Adrenal gland (tissue), 12 donors: ENCODE measurements around the gene NOSIP. TPM values are rescaled to one million over a fixed set of nuclear protein-coding genes. Genes with fewer than 3 reads are reported as not detected.

Experiments
- DNase-seq, 7 donors: peaks; one replicate each; pipeline ENCODE4 v3.0.0-alpha.2; 2019 to 2020
- H3K27ac ChIP-seq, 5 donors: fragments of 200-600 bp; sonication (generic) in 4 of 5; 1 replicate in 3 of 5; 2 replicates in 2 of 5; pipeline versions ENCODE4 v1.5.1 to v1.8.0; 2016 to 2020; ENCODE audit warnings: mild to moderate bottlenecking in 1 of 5
- H3K27me3 ChIP-seq: fragments of 200-600 bp; 2 replicates; pipeline ENCODE4 v1.8.0; 2021
- H3K36me3 ChIP-seq, 2 donors: fragments of 200-600 bp; replicated peaks in 1 of 2; 1 replicate in 1 of 2; 2 replicates in 1 of 2; pipeline versions ENCODE4 v1.5.1 to v1.8.0; 2018 to 2022
- H3K4me1 ChIP-seq, 2 donors: fragments of 200-600 bp; replicated peaks in 1 of 2; 1 replicate in 1 of 2; 2 replicates in 1 of 2; pipeline versions ENCODE4 v1.5.1 to v1.8.0; 2018 to 2021
- H3K4me3 ChIP-seq, 4 donors: fragments of 200-600 bp; sonication (generic) in 3 of 4; one replicate each; pipeline ENCODE4 v1.5.1; 2016 to 2018
- H3K9me3 ChIP-seq, 3 donors: fragments of 200-600 bp; sonication (generic) in 1 of 3; replicated peaks in 1 of 3; 1 replicate in 2 of 3; 2 replicates in 1 of 3; pipeline versions ENCODE4 v1.5.1 to v1.8.0; 2016 to 2021
- CTCF ChIP-seq, 6 experiments: fragments of 450-650 bp in 4 of 6; fragments of 200-600 bp in 2 of 6; sonication (generic) in 1 of 6; IDR thresholded peaks; 1 replicate in 5 of 6; 2 replicates in 1 of 6; pipeline versions ENCODE4 v1.5.1 to v1.8.0; 2016 to 2021; ENCODE audit warnings: antibody characterized with exemption in 6 of 6, mild to moderate bottlenecking in 2 of 6, moderate library complexity in 1 of 6
- POLR2A ChIP-seq, 2 donors: fragments of 450-650 bp; IDR thresholded peaks; one replicate each; pipeline ENCODE4 v1.6.1; 2017; ENCODE audit warnings: antibody characterized with exemption in 2 of 2, mild to moderate bottlenecking in 2 of 2, moderate library complexity in 1 of 2
- WGBS, 4 donors: extraction: QIAGEN DNeasy Blood & Tissue Kit in 2 of 4; methylation state at CpG; one replicate each; pipeline versions ENCODE4 v1.1.5 to v1.1.7; 2013 to 2017; 5-methylcytosine and 5-hydroxymethylcytosine counted together
- intact Hi-C, 2 donors: fragments of 100-400 bp; cut with DNase I; formaldehyde crosslinking; loops; one replicate each; pipeline versions ENCODE4 v1.14.1 to v1.15.0; 2022 to 2023
- polyA plus RNA-seq, 3 donors: library from polyadenylated mRNA; stranded (reverse); fragments of 200-250 nt in 2 of 3; fragments of 350-450 nt in 1 of 3; fragmentation: Illumina TruSeq in 1 of 3; extraction: RNeasy Lipid Tissue Mini Kit (QIAGEN cat#74804) in 1 of 3; gene quantifications; one replicate each; pipeline ENCODE4 v1.2.3, GENCODE V29; 2013 to 2014
- total RNA-seq, 9 donors: library from RNA; depleted of rRNA in 4 of 9; stranded (reverse); fragments of >200 nt in 4 of 9; fragments of 120-200 nt in 1 of 9; fragmentation: NEBNext Ultra II Directional in 1 of 9; extraction: Animal tissue kit (Norgen Biotek cat#: 25700) in 1 of 9; gene quantifications; one replicate each; pipeline versions ENCODE4 v1.1.0 to v1.2.4, GENCODE V29; 2013 to 2023
- donor health status: healthy with polysubstance abuse.
- donor health status: Bipolar disorder and iron deficiency.
- donor health status: DM: yes; HTN: yes; CAD: no.
- donor health status: DM: no; HTN: no; CAD: no.
- donor health status: DM: no; HTN: no; CAD: no.
- donor health status: DM: yes; HTN: yes; CAD: no.

The NOSIP gene
- total and polyA plus RNA-seq, 12 donors = 35.0 to 159 (median 64.2) TPM

- DNase-seq = peak; percentile 90 to 95 (median 93)
- Histone ChIP-seq H3K27me3 (no peaks in the 10 kb centered on the region), H3K9me3 (no peaks in the 10 kb centered on the region), H3K4me1 (peaks cover 11 to 19% of the 10 kb centered on the region in 2 donors), H3K36me3 (peaks cover 0 to 39% of the 10 kb centered on the region in 2 donors), H3K27ac (peak overlapping the region; percentile 47 to 89 (median 75)), H3K4me3 (peak overlapping the region in 1 of 4 donors; percentile 35)
- no peak for TF ChIP-seq CTCF (IDR thresholded peaks at IDR 0.05)
- TF ChIP-seq POLR2A (IDR thresholded peaks at IDR 0.05) = no peak
- 66 to 70% (median 69%) methylated on average over 41 to 50 of the region's 53 CpGs for WGBS, 4 donors
- intact Hi-C loops = no loop called here
Observed at GRCh38 chr19:49555600-49556411, 24.6 kb downstream of the NOSIP start.

- Histone ChIP-seq H3K4me3 (no peak overlapping the region), H3K9me3 (no peaks in the 10 kb centered on the region), H3K27ac (peak overlapping the region in 2 of 5 donors; percentile 63 to 69), H3K36me3 (peaks cover 0 to 38% of the 10 kb centered on the region in 2 donors), H3K27me3 (no peaks in the 10 kb centered on the region), H3K4me1 (peaks cover 11 to 14% of the 10 kb centered on the region in 2 donors)
- 70 to 81% (median 75%) methylated on average over 17 of the region's 17 CpGs for WGBS, 4 donors
- DNase-seq = peak; percentile 36 to 74 (median 46)
- intact Hi-C loops = no loop called here
- no peak for TF ChIP-seq POLR2A (IDR thresholded peaks at IDR 0.05)
- TF ChIP-seq CTCF (IDR thresholded peaks at IDR 0.05) = no peak
Observed at GRCh38 chr19:49554701-49555181, 25.6 kb downstream of the NOSIP start.

GRCh38 chr19:49553451-49554271 is 26.7 kb downstream of the NOSIP start:
- TF ChIP-seq CTCF (IDR thresholded peaks at IDR 0.05) = no peak
- no peak for TF ChIP-seq POLR2A (IDR thresholded peaks at IDR 0.05)
- H3K27ac ChIP-seq = peak overlapping the region in 2 of 5 donors; percentile 63 to 69
- DNase-seq = peak in 2 of 7 donors; percentile 39
- H3K27me3 ChIP-seq = no peaks in the 10 kb centered on the region
- H3K36me3 ChIP-seq = peaks cover 0 to 28% of the 10 kb centered on the region in 2 donors
- intact Hi-C loops = no loop called here
- WGBS, 4 donors = 53 to 79% (median 75%) methylated on average over 10 of the region's 10 CpGs
- peaks cover 11 to 14% of the 10 kb centered on the region in 2 donors for H3K4me1 ChIP-seq
- no peak overlapping the region for H3K4me3 ChIP-seq
- H3K9me3 ChIP-seq = no peaks in the 10 kb centered on the region

GRCh38 chr19:49552749-49553148 is 27.6 kb downstream of the NOSIP start:
- TF ChIP-seq POLR2A (IDR thresholded peaks at IDR 0.05) (no peak), CTCF (IDR thresholded peaks at IDR 0.05) (no peak)
- no peaks in the 10 kb centered on the region for H3K27me3 ChIP-seq
- H3K9me3 ChIP-seq = no peaks in the 10 kb centered on the region
- H3K4me1 ChIP-seq = peaks cover 11 to 14% of the 10 kb centered on the region in 2 donors
- H3K4me3 ChIP-seq = no peak overlapping the region
- WGBS, 4 donors = 76 to 90% (median 84%) methylated on average over 7 to 11 of the region's 11 CpGs
- peaks cover 0 to 18% of the 10 kb centered on the region in 2 donors for H3K36me3 ChIP-seq
- intact Hi-C loops = no loop called here
- H3K27ac ChIP-seq = peak overlapping the region in 1 of 5 donors; percentile 50
- DNase-seq = no peak
